LHCN-M2 (cell line): ENCODE data around the gene NPIPB4. TPM values are rescaled to one million over a fixed set of nuclear protein-coding genes. Genes with fewer than 3 reads are reported as not detected.

ENCODE experiments used
- total RNA-seq: library from RNA; depleted of rRNA; stranded (reverse); fragments of >200 nt; gene quantifications from 2 replicates; pipeline ENCODE4 v1.2.3, GENCODE V29; 2014; rRNA removed

NPIPB4 gene
- total RNA-seq, 1 experiment from 2014 or later, result 5.6 TPM

Other genes starting within 250 kb of the NPIPB4 start
- not detected in 2 replicates for gene IGSF6, start 205.1 kb downstream of the NPIPB4 start, total RNA-seq
- gene OTOA, start 193.8 kb downstream of the NPIPB4 start, total RNA-seq, result 0.06 TPM in 1 of 2 replicates, not detected in the other
- gene UQCRC2, start 95.6 kb upstream of the NPIPB4 start, total RNA-seq, result 118 and 134 TPM in 2 replicates
- gene PDZD9, start 143.4 kb upstream of the NPIPB4 start, total RNA-seq, result not detected in 2 replicates
- 17.2 and 24.4 TPM in 2 replicates for gene MOSMO, start 150.4 kb upstream of the NPIPB4 start, total RNA-seq
- gene VWA3A, start 234.8 kb upstream of the NPIPB4 start, total RNA-seq, result not detected in 2 replicates